Naive thymus-derived CD8-positive, alpha-beta T cell (primary cell): Measurements from ENCODE around the gene RERE. TPM values are rescaled to one million over a fixed set of nuclear protein-coding genes. Genes with fewer than 3 reads are reported as not detected.
"Not testable (repeated sequence)": the region's sequence is repeated elsewhere in the genome, so short reads cannot be mapped to it uniquely, and the experiment has no call there.

ENCODE experiments used
- ATAC-seq, 2 donors: fragments of 150-1000 bp; cut with Tn5 transposase in 1 of 2; sonication (Bioruptor Pico), chemical (Tn5 transposase) in 1 of 2; 1 replicate in 1 of 2; 2 replicates in 1 of 2; pipeline ENCODE4 v1.10.0; 2021; ENCODE audit warnings: mild to moderate bottlenecking in 2 of 2, moderate library complexity in 2 of 2
- POLR2A ChIA-PET: fragments of 350-600 bp; sonication (Branson Sonifier 250); formaldehyde crosslinking; loops from one replicate; lab custom pipeline; 2021; ENCODE audit warnings: antibody characterized with exemption; lab: Charles Lee
- DNase-seq, 10 donors: peaks; one replicate each; pipeline versions ENCODE4 v3.0.0 to v3.0.0-alpha.2; 2020 to 2022
- H3K27ac Mint-ChIP-seq, 10 donors: one replicate each; pipeline ENCODE4 v1.8.0; 2020 to 2022; ENCODE audit warnings: mild to moderate bottlenecking in 10 of 10, mixed read lengths in 10 of 10, moderate library complexity in 4 of 10, inconsistent platforms in 1 of 10
- H3K27me3 Mint-ChIP-seq, 5 donors: one replicate each; pipeline ENCODE4 v1.8.0; 2021 to 2022; ENCODE audit warnings: mixed read lengths in 5 of 5
- H3K36me3 Mint-ChIP-seq, 3 donors: one replicate each; pipeline ENCODE4 v1.8.0; 2020 to 2022; ENCODE audit warnings: mixed read lengths in 3 of 3, mild to moderate bottlenecking in 2 of 3, inconsistent platforms in 1 of 3
- H3K4me1 Mint-ChIP-seq, 4 donors: one replicate each; pipeline ENCODE4 v1.8.0; 2021 to 2022; ENCODE audit warnings: mixed read lengths in 4 of 4
- H3K4me3 Mint-ChIP-seq, 10 donors: one replicate each; pipeline ENCODE4 v1.8.0; 2020 to 2022; ENCODE audit warnings: mild to moderate bottlenecking in 10 of 10, mixed read lengths in 10 of 10, moderate library complexity in 6 of 10, inconsistent platforms in 1 of 10
- H3K9me3 Mint-ChIP-seq, 9 donors: one replicate each; pipeline ENCODE4 v1.8.0; 2020 to 2022; ENCODE audit warnings: mixed read lengths in 9 of 9, mild to moderate bottlenecking in 3 of 9, inconsistent platforms in 1 of 9, moderate library complexity in 1 of 9
- polyA plus RNA-seq, 3 donors: library from polyadenylated mRNA; unstranded; fragments of 300-500 nt; fragmentation: Illumina TruSeq; gene quantifications; one replicate each; pipeline ENCODE4 v1.2.3, GENCODE V29; 2021
- total RNA-seq, 8 experiments: library from RNA in 2 of 8; stranded (reverse) in 2 of 8; gene quantifications; one replicate each; pipeline ENCODE4 v1.2.3 and lab custom pipeline; 2021 to 2026

RERE gene
- total and polyA plus RNA-seq, 5 experiments from 2014 or later, result 4.1 to 84.2 (median 8.8) TPM

- Mint-ChIP-seq H3K9me3 (no peaks in the 10 kb centered on the region), H3K27ac (no peak overlapping the region), H3K4me1 (peaks cover 14 to 35% (median 26%) of the 10 kb centered on the region in 4 donors), H3K27me3 (no peaks in the 10 kb centered on the region), H3K4me3 (no peak overlapping the region), H3K36me3 (peaks cover 0 to 12% (median 6%) of the 10 kb centered on the region in 3 donors)
- ATAC-seq (no peak), DNase-seq (no peak)
- POLR2A ChIA-PET, result interaction anchor here (0.6 kb wide), 1 partner anchor 20 kb away, joined by 3 read pairs; no protein-coding TSS in a partner anchor
Measured at GRCh38 chr1:8595332-8595731, 222.1 kb downstream of the RERE start.

- Mint-ChIP-seq H3K36me3 (peaks cover 0 to 10% (median 4%) of the 10 kb centered on the region in 3 donors), H3K4me1 (peaks cover 7 to 39% (median 21%) of the 10 kb centered on the region in 4 donors)
- H3K4me3 Mint-ChIP-seq, H3K27me3 Mint-ChIP-seq, H3K27ac Mint-ChIP-seq, ATAC-seq, DNase-seq, H3K9me3 Mint-ChIP-seq, POLR2A ChIA-PET: not testable (repeated sequence)
Measured at GRCh38 chr1:8593292-8593691, 224.1 kb downstream of the RERE start.

GRCh38 chr1:8591569-8591968 is 225.9 kb downstream of the RERE start:
- H3K27ac Mint-ChIP-seq, result peak overlapping the region in 1 of 10 donors; percentile 44
- no peak for ATAC-seq
- no peaks in the 10 kb centered on the region for H3K9me3 Mint-ChIP-seq
- no peaks in the 10 kb centered on the region for H3K27me3 Mint-ChIP-seq
- DNase-seq, result no peak
- POLR2A ChIA-PET, result no interaction called here
- peaks cover 0 to 5% (median 4%) of the 10 kb centered on the region in 3 donors for H3K36me3 Mint-ChIP-seq
- peaks cover 14 to 44% (median 32%) of the 10 kb centered on the region in 4 donors for H3K4me1 Mint-ChIP-seq
- H3K4me3 Mint-ChIP-seq, result no peak overlapping the region

- DNase-seq (no peak), ATAC-seq (no peak)
- Mint-ChIP-seq H3K4me3 (no peak overlapping the region), H3K4me1 (peaks cover 14 to 40% (median 32%) of the 10 kb centered on the region in 4 donors), H3K27me3 (no peaks in the 10 kb centered on the region), H3K36me3 (peaks cover 0 to 5% (median 4%) of the 10 kb centered on the region in 3 donors), H3K27ac (peak overlapping the region in 4 of 10 donors; percentile 34 to 62 (median 42)), H3K9me3 (no peaks in the 10 kb centered on the region)
- POLR2A ChIA-PET, result no interaction called here
Measured at GRCh38 chr1:8590721-8591351, 226.6 kb downstream of the RERE start.

- Mint-ChIP-seq H3K27ac (no peak overlapping the region), H3K4me3 (no peak overlapping the region), H3K9me3 (no peaks in the 10 kb centered on the region), H3K36me3 (peaks cover 0 to 5% (median 4%) of the 10 kb centered on the region in 3 donors), H3K4me1 (peaks cover 14 to 36% (median 31%) of the 10 kb centered on the region in 4 donors), H3K27me3 (no peaks in the 10 kb centered on the region)
- POLR2A ChIA-PET, result no interaction called here
- ATAC-seq (no peak), DNase-seq (no peak)
Measured at GRCh38 chr1:8589571-8589970, 227.9 kb downstream of the RERE start.

GRCh38 chr1:8587784-8588183 is 229.7 kb downstream of the RERE start:
- Mint-ChIP-seq H3K27ac (peak overlapping the region in 2 of 10 donors; percentile 10 to 44), H3K27me3 (no peaks in the 10 kb centered on the region)

GRCh38 chr1:8586438-8586837 is 231.0 kb downstream of the RERE start:
- peaks cover 14 to 29% (median 19%) of the 10 kb centered on the region in 4 donors for H3K4me1 Mint-ChIP-seq
- POLR2A ChIA-PET, result no interaction called here
- H3K4me3 Mint-ChIP-seq, result no peak overlapping the region
- no peak for DNase-seq
- H3K27me3 Mint-ChIP-seq, result no peaks in the 10 kb centered on the region
- peaks cover 0 to 5% (median 3%) of the 10 kb centered on the region in 3 donors for H3K36me3 Mint-ChIP-seq
- no peak overlapping the region for H3K27ac Mint-ChIP-seq
- ATAC-seq, result no peak
- H3K9me3 Mint-ChIP-seq, result no peaks in the 10 kb centered on the region

More at GRCh38 chr1:8587784-8588183, 229.7 kb downstream of the RERE start:
- Mint-ChIP-seq H3K36me3 (peaks cover 0 to 5% (median 3%) of the 10 kb centered on the region in 3 donors), H3K4me3 (no peak overlapping the region), H3K9me3 (no peaks in the 10 kb centered on the region), H3K4me1 (peaks cover 17 to 36% (median 28%) of the 10 kb centered on the region in 4 donors)
- POLR2A ChIA-PET, result no interaction called here
- DNase-seq, result no peak
- ATAC-seq, result no peak

- POLR2A ChIA-PET, result no interaction called here
- ATAC-seq, result no peak
- H3K4me1 Mint-ChIP-seq, result peaks cover 8 to 15% (median 10%) of the 10 kb centered on the region in 4 donors
Measured at GRCh38 chr1:8584316-8584715, 233.1 kb downstream of the RERE start.

GRCh38 chr1:8583031-8583430 is 234.4 kb downstream of the RERE start:
- DNase-seq, result no peak
- POLR2A ChIA-PET, result no interaction called here

More at GRCh38 chr1:8584316-8584715, 233.1 kb downstream of the RERE start:
- DNase-seq, result no peak
- peaks cover 0 to 5% (median 4%) of the 10 kb centered on the region in 3 donors for H3K36me3 Mint-ChIP-seq
- H3K27ac Mint-ChIP-seq, result no peak overlapping the region
- no peak overlapping the region for H3K4me3 Mint-ChIP-seq
- H3K9me3 Mint-ChIP-seq, result no peaks in the 10 kb centered on the region
- no peaks in the 10 kb centered on the region for H3K27me3 Mint-ChIP-seq

GRCh38 chr1:8580566-8580965 is 236.9 kb downstream of the RERE start:
- no peaks in the 10 kb centered on the region for H3K9me3 Mint-ChIP-seq
- POLR2A ChIA-PET, result no interaction called here

More at GRCh38 chr1:8583031-8583430, 234.4 kb downstream of the RERE start:
- no peaks in the 10 kb centered on the region for H3K9me3 Mint-ChIP-seq
- no peak for ATAC-seq
- H3K27ac Mint-ChIP-seq, result no peak overlapping the region
- no peaks in the 10 kb centered on the region for H3K27me3 Mint-ChIP-seq
- peaks cover 7 to 15% (median 9%) of the 10 kb centered on the region in 4 donors for H3K4me1 Mint-ChIP-seq
- H3K36me3 Mint-ChIP-seq, result peaks cover 0 to 5% (median 4%) of the 10 kb centered on the region in 3 donors
- H3K4me3 Mint-ChIP-seq, result no peak overlapping the region

GRCh38 chr1:8578936-8579335 is 238.5 kb downstream of the RERE start:
- Mint-ChIP-seq H3K27me3 (no peaks in the 10 kb centered on the region), H3K4me1 (peaks cover 0 to 3% (median 0%) of the 10 kb centered on the region in 4 donors), H3K4me3 (no peak overlapping the region), H3K9me3 (no peaks in the 10 kb centered on the region), H3K36me3 (peaks cover 0 to 12% (median 10%) of the 10 kb centered on the region in 3 donors), H3K27ac (no peak overlapping the region)
- POLR2A ChIA-PET, result interaction anchor here (0.6 kb wide), 1 partner anchor 311 kb away, joined by 3 read pairs; no protein-coding TSS in a partner anchor
- ATAC-seq (no peak), DNase-seq (no peak)

More at GRCh38 chr1:8580566-8580965, 236.9 kb downstream of the RERE start:
- ATAC-seq (no peak), DNase-seq (no peak)
- Mint-ChIP-seq H3K27ac (peak overlapping the region in 2 of 10 donors; percentile 15 to 32), H3K27me3 (no peaks in the 10 kb centered on the region), H3K36me3 (peaks cover 0 to 12% (median 10%) of the 10 kb centered on the region in 3 donors), H3K4me3 (no peak overlapping the region), H3K4me1 (peaks cover 0 to 3% (median 0%) of the 10 kb centered on the region in 4 donors)

GRCh38 chr1:8578132-8578877 is 239.1 kb downstream of the RERE start:
- H3K27me3 Mint-ChIP-seq, result no peaks in the 10 kb centered on the region
- peak overlapping the region in 1 of 10 donors; percentile 37 for H3K27ac Mint-ChIP-seq
- peaks cover 0 to 12% (median 10%) of the 10 kb centered on the region in 3 donors for H3K36me3 Mint-ChIP-seq
- peaks cover 0 to 3% (median 0%) of the 10 kb centered on the region in 4 donors for H3K4me1 Mint-ChIP-seq
- POLR2A ChIA-PET, result interaction anchor here (0.6 kb wide), 1 partner anchor 312 kb away, joined by 3 read pairs; no protein-coding TSS in a partner anchor
- ATAC-seq, result no peak
- DNase-seq, result no peak
- no peaks in the 10 kb centered on the region for H3K9me3 Mint-ChIP-seq
- H3K4me3 Mint-ChIP-seq, result no peak overlapping the region
